ENCODE measurements around the gene ZNF473.

ZNF473 gene

GRCh38 chr19:50008532-50008931 lies 17.3 kb upstream of the ZNF473 start:
- peak; percentile 23 for TF ChIP-seq CTCF (IDR thresholded peaks at IDR 0.05; ENCODE audit: low read depth, low read length)
- H3K4me3 ChIP-seq (ENCODE audit: low read depth, low read length): no peak overlapping the region
- in situ Hi-C loops (cut with HindIII; ENCODE audit: low sequenced_read_pairs): no loop called here
- DNase-seq (ENCODE audit: low read depth, low spot score): no peak

DNA sequence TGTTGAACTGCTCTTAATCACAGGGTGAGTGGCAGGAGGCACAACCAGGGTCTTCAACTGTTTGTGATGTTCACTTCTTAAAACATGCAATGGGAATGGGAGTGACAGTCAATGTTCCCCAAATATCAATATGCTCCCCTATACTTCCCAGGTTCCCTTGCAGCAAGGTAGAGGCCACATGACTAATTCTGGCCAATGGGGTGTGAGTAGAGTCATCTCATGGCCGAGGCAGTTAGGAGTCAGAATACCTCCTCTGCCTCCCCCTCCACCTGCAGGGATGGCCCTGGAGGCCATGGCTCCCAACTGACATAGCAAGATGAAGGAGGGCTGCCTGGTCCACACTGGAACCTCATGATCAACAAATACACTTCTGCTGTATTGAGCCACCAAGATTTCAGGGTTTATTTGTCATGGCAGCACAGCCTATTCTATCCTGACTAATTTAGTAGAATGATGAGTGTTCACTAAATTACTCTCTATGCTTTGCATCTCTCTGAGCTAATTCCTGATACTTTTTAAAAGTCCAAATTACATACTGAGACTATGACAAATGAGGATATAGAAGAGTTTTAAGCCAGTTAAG lies 9.5 kb upstream of the ZNF473 start:
- TF ChIP-seq CTCF (IDR thresholded peaks at IDR 0.05; ENCODE audit: low read depth, low read length): no peak
- in situ Hi-C loops (cut with HindIII; ENCODE audit: low sequenced_read_pairs): no loop called here
- no peak for DNase-seq (ENCODE audit: low read depth, low spot score)
- no peak overlapping the region for H3K4me3 ChIP-seq (ENCODE audit: low read depth, low read length)

DNA sequence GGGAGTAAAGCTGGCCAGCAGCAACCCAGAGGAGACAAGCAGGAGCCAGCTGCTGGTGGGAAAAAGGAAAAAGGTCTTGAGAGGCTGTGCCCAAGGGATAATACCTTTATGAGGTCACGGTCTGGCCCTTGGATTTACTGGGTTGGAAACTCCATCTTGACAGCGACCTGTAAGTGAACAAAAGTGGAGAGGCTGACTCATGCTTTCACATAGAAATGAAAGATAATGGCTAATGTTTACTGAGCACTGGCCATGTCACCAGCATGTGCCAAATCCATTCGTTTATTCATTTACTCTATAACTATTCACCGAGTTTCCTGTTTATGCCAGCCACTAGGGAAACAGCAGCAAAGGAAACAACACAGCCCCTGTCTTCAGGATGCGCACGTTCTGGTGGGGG lies 5.3 kb upstream of the ZNF473 start:
- DNase-seq (ENCODE audit: low read depth, low spot score): no peak
- H3K4me3 ChIP-seq (ENCODE audit: low read depth, low read length): no peak overlapping the region
- in situ Hi-C loops (cut with HindIII; ENCODE audit: low sequenced_read_pairs): no loop called here
- TF ChIP-seq CTCF (IDR thresholded peaks at IDR 0.05; ENCODE audit: low read depth, low read length): no peak

- no peak for DNase-seq (ENCODE audit: low read depth, low spot score)
- TF ChIP-seq CTCF (IDR thresholded peaks at IDR 0.05; ENCODE audit: low read depth, low read length): no peak
- no peak overlapping the region for H3K4me3 ChIP-seq (ENCODE audit: low read depth, low read length)
- in situ Hi-C loops (cut with HindIII; ENCODE audit: low sequenced_read_pairs): no loop called here
Measured at GRCh38 chr19:50022823-50023222, 3.0 kb upstream of the ZNF473 start.

DNA sequence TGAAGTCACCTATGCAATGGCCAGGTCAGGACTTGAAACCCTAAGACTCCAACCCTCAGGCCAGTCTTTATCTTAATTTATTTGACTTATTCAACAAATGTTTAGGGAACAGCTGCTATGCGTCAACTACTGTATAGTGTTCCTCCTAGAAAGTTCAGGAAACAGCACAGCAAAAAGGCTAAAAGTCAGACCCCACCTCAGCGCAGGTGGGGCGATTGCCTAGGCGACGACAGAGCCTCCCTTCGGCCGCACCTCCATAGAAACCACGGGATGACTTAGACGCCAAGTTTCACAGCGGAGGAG lies 1.1 kb upstream of the ZNF473 start:
- no peak for TF ChIP-seq CTCF (IDR thresholded peaks at IDR 0.05; ENCODE audit: low read depth, low read length)
- peak overlapping the region; percentile 99 for H3K4me3 ChIP-seq (ENCODE audit: low read depth, low read length)
- DNase-seq (ENCODE audit: low read depth, low spot score): no peak
- in situ Hi-C loops (cut with HindIII; ENCODE audit: low sequenced_read_pairs): no loop called here

DNA sequence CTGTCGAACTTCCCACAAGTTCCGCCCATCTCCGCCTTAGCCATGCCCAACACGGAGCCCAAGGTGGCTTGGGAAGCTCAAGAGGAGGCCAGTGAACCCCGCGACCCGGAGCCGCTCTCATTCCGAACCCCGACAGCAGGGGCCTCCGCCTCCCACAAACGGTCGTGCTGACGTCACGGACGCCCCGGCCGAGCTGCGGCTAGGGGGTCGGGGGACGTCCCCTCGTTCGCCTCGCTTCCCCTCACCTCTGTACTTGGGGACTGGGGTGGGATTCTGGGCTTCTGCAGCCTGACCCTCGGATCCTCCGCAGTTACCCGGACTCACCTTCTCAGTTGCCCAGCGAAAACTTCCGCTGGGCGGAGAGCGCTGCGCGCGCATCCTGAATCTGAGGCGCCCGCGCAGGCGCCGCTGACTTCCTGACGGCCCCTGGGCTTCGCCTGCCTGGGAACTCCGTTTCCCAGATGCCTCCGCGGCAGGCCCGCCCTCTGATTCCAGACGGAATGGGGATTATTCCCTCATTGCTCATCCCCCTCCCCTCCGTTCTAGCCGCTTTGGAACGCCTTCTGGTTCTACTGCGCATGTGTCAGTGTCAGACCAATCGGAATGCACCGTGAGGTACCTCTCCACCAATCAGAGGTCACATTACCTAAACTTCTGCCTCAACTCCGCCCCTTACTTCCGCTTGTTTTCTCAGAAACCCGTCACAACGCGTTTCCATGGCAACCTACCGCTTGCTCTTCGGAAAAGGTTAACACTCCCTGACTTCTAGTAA lies 597 bp upstream of the ZNF473 start, which contains the start of gene VRK3:
Gene VRK3 (minus strand): TSS at position 351 of the 772 bp plus-strand sequence. CDS start 9,210 bp downstream, outside the sequence.
- H3K4me3 ChIP-seq (ENCODE audit: low read depth, low read length): peak within 1 kb of the TSS; percentile 99
- in situ Hi-C loops (cut with HindIII; ENCODE audit: low sequenced_read_pairs): no loop called here
- DNase-seq (ENCODE audit: low read depth, low spot score): peak; percentile 100
- peak; percentile 3 for TF ChIP-seq CTCF (IDR thresholded peaks at IDR 0.05; ENCODE audit: low read depth, low read length)

All from astrocyte of the spinal cord (primary cell).